Measurements from ENCODE around the gene RGS3.

The RGS3 gene

GRCh38 chr9:113533335-113534225, 70.1 kb downstream of the RGS3 start:
- DNase-seq: no peak
- Histone ChIP-seq H3K27ac (ENCODE audit: insufficient read depth, low read length, poor library complexity, severe bottlenecking) (no peak overlapping the region), H3K9me3 (ENCODE audit: control insufficient read depth, low read length) (no peaks in the 10 kb centered on the region), H3K4me1 (ENCODE audit: control insufficient read depth, insufficient read depth, low read length, poor library complexity, severe bottlenecking) (no peaks in the 10 kb centered on the region), H3K4me3 (ENCODE audit: insufficient read depth, low read depth, low read length, poor library complexity, severe bottlenecking) (no peak overlapping the region), H3K27me3 (replicated peaks; ENCODE audit: control insufficient read depth, insufficient read depth, low read length, poor library complexity, severe bottlenecking) (no peaks in the 10 kb centered on the region), H3K36me3 (ENCODE audit: control insufficient read depth, insufficient read depth, low read length) (peaks cover 65% of the 10 kb centered on the region)

- Histone ChIP-seq H3K36me3 (ENCODE audit: control insufficient read depth, insufficient read depth, low read length) (peaks cover 59% of the 10 kb centered on the region), H3K27me3 (replicated peaks; ENCODE audit: control insufficient read depth, insufficient read depth, low read length, poor library complexity, severe bottlenecking) (no peaks in the 10 kb centered on the region), H3K9me3 (ENCODE audit: control insufficient read depth, low read length) (no peaks in the 10 kb centered on the region), H3K4me3 (ENCODE audit: insufficient read depth, low read depth, low read length, poor library complexity, severe bottlenecking) (no peak overlapping the region), H3K4me1 (ENCODE audit: control insufficient read depth, insufficient read depth, low read length, poor library complexity, severe bottlenecking) (no peaks in the 10 kb centered on the region), H3K27ac (ENCODE audit: insufficient read depth, low read length, poor library complexity, severe bottlenecking) (no peak overlapping the region)
- no peak for DNase-seq
These were observed 72.2 kb downstream of the RGS3 start for GRCh38 chr9:113535756-113536155.

- Histone ChIP-seq H3K4me3 (ENCODE audit: insufficient read depth, low read depth, low read length, poor library complexity, severe bottlenecking) (no peak overlapping the region), H3K9me3 (ENCODE audit: control insufficient read depth, low read length) (no peaks in the 10 kb centered on the region), H3K36me3 (ENCODE audit: control insufficient read depth, insufficient read depth, low read length) (peaks cover 59% of the 10 kb centered on the region), H3K27ac (ENCODE audit: insufficient read depth, low read length, poor library complexity, severe bottlenecking) (no peak overlapping the region), H3K27me3 (replicated peaks; ENCODE audit: control insufficient read depth, insufficient read depth, low read length, poor library complexity, severe bottlenecking) (no peaks in the 10 kb centered on the region), H3K4me1 (ENCODE audit: control insufficient read depth, insufficient read depth, low read length, poor library complexity, severe bottlenecking) (no peaks in the 10 kb centered on the region)
- no peak for DNase-seq
These were observed 72.6 kb downstream of the RGS3 start for GRCh38 chr9:113536166-113536482.

GRCh38 chr9:113536483-113537228, 73.1 kb downstream of the RGS3 start:
- DNase-seq: no peak
- Histone ChIP-seq H3K36me3 (ENCODE audit: control insufficient read depth, insufficient read depth, low read length) (peaks cover 59% of the 10 kb centered on the region), H3K9me3 (ENCODE audit: control insufficient read depth, low read length) (no peaks in the 10 kb centered on the region)

GRCh38 chr9:113537229-113537810, 73.8 kb downstream of the RGS3 start:
- H3K4me3 ChIP-seq (ENCODE audit: insufficient read depth, low read depth, low read length, poor library complexity, severe bottlenecking): no peak overlapping the region
- no peaks in the 10 kb centered on the region for H3K27me3 ChIP-seq (replicated peaks; ENCODE audit: control insufficient read depth, insufficient read depth, low read length, poor library complexity, severe bottlenecking)
- H3K4me1 ChIP-seq (ENCODE audit: control insufficient read depth, insufficient read depth, low read length, poor library complexity, severe bottlenecking): no peaks in the 10 kb centered on the region
- no peak overlapping the region for H3K27ac ChIP-seq (ENCODE audit: insufficient read depth, low read length, poor library complexity, severe bottlenecking)
- H3K9me3 ChIP-seq (ENCODE audit: control insufficient read depth, low read length): no peaks in the 10 kb centered on the region
- no peak for DNase-seq
- peaks cover 59% of the 10 kb centered on the region for H3K36me3 ChIP-seq (ENCODE audit: control insufficient read depth, insufficient read depth, low read length)

More at GRCh38 chr9:113536483-113537228, 73.1 kb downstream of the RGS3 start:
- H3K27me3 ChIP-seq (replicated peaks; ENCODE audit: control insufficient read depth, insufficient read depth, low read length, poor library complexity, severe bottlenecking): no peaks in the 10 kb centered on the region
- no peaks in the 10 kb centered on the region for H3K4me1 ChIP-seq (ENCODE audit: control insufficient read depth, insufficient read depth, low read length, poor library complexity, severe bottlenecking)
- no peak overlapping the region for H3K4me3 ChIP-seq (ENCODE audit: insufficient read depth, low read depth, low read length, poor library complexity, severe bottlenecking)
- no peak overlapping the region for H3K27ac ChIP-seq (ENCODE audit: insufficient read depth, low read length, poor library complexity, severe bottlenecking)

GRCh38 chr9:113538131-113538530, 74.6 kb downstream of the RGS3 start:
- Histone ChIP-seq H3K9me3 (ENCODE audit: control insufficient read depth, low read length) (no peaks in the 10 kb centered on the region), H3K4me3 (ENCODE audit: insufficient read depth, low read depth, low read length, poor library complexity, severe bottlenecking) (no peak overlapping the region), H3K27ac (ENCODE audit: insufficient read depth, low read length, poor library complexity, severe bottlenecking) (no peak overlapping the region), H3K27me3 (replicated peaks; ENCODE audit: control insufficient read depth, insufficient read depth, low read length, poor library complexity, severe bottlenecking) (no peaks in the 10 kb centered on the region), H3K4me1 (ENCODE audit: control insufficient read depth, insufficient read depth, low read length, poor library complexity, severe bottlenecking) (no peaks in the 10 kb centered on the region), H3K36me3 (ENCODE audit: control insufficient read depth, insufficient read depth, low read length) (peaks cover 58% of the 10 kb centered on the region)
- DNase-seq: no peak

- DNase-seq: no peak
- Histone ChIP-seq H3K27me3 (replicated peaks; ENCODE audit: control insufficient read depth, insufficient read depth, low read length, poor library complexity, severe bottlenecking) (no peaks in the 10 kb centered on the region), H3K9me3 (ENCODE audit: control insufficient read depth, low read length) (no peaks in the 10 kb centered on the region), H3K27ac (ENCODE audit: insufficient read depth, low read length, poor library complexity, severe bottlenecking) (no peak overlapping the region), H3K4me3 (ENCODE audit: insufficient read depth, low read depth, low read length, poor library complexity, severe bottlenecking) (no peak overlapping the region), H3K36me3 (ENCODE audit: control insufficient read depth, insufficient read depth, low read length) (peaks cover 58% of the 10 kb centered on the region), H3K4me1 (ENCODE audit: control insufficient read depth, insufficient read depth, low read length, poor library complexity, severe bottlenecking) (no peaks in the 10 kb centered on the region)
These were observed 75.3 kb downstream of the RGS3 start for GRCh38 chr9:113538701-113539430.

- no peak overlapping the region for H3K27ac ChIP-seq (ENCODE audit: insufficient read depth, low read length, poor library complexity, severe bottlenecking)
- H3K9me3 ChIP-seq (ENCODE audit: control insufficient read depth, low read length): no peaks in the 10 kb centered on the region
- H3K36me3 ChIP-seq (ENCODE audit: control insufficient read depth, insufficient read depth, low read length): peaks cover 56% of the 10 kb centered on the region
- DNase-seq: no peak
- H3K4me1 ChIP-seq (ENCODE audit: control insufficient read depth, insufficient read depth, low read length, poor library complexity, severe bottlenecking): no peaks in the 10 kb centered on the region
- no peak overlapping the region for H3K4me3 ChIP-seq (ENCODE audit: insufficient read depth, low read depth, low read length, poor library complexity, severe bottlenecking)
- H3K27me3 ChIP-seq (replicated peaks; ENCODE audit: control insufficient read depth, insufficient read depth, low read length, poor library complexity, severe bottlenecking): no peaks in the 10 kb centered on the region
These were observed 76.9 kb downstream of the RGS3 start for GRCh38 chr9:113540466-113540865.

GRCh38 chr9:113541019-113541900, 77.7 kb downstream of the RGS3 start:
- no peak overlapping the region for H3K27ac ChIP-seq (ENCODE audit: insufficient read depth, low read length, poor library complexity, severe bottlenecking)
- no peaks in the 10 kb centered on the region for H3K27me3 ChIP-seq (replicated peaks; ENCODE audit: control insufficient read depth, insufficient read depth, low read length, poor library complexity, severe bottlenecking)
- no peak for DNase-seq
- H3K9me3 ChIP-seq (ENCODE audit: control insufficient read depth, low read length): no peaks in the 10 kb centered on the region
- no peaks in the 10 kb centered on the region for H3K4me1 ChIP-seq (ENCODE audit: control insufficient read depth, insufficient read depth, low read length, poor library complexity, severe bottlenecking)
- H3K36me3 ChIP-seq (ENCODE audit: control insufficient read depth, insufficient read depth, low read length): peaks cover 54% of the 10 kb centered on the region
- no peak overlapping the region for H3K4me3 ChIP-seq (ENCODE audit: insufficient read depth, low read depth, low read length, poor library complexity, severe bottlenecking)

All from effector memory CD4-positive, alpha-beta T cell (primary cell).